Retinal pigment epithelial cell (primary cell): Measurements from ENCODE around the gene MIS12.
A peak's percentile ranks its signal among the peaks of the same experiment; 100 is the strongest.

Experiments used
- DNase-seq: peaks from one replicate; pipeline ENCODE4 v3.0.0-alpha.2; 2010; ENCODE audit warnings: low read depth
- H3K4me3 ChIP-seq: 2 replicates; pipeline ENCODE4 v1.5.1; 2011; ENCODE audit warnings: mild to moderate bottlenecking, low read length, control low read depth, moderate library complexity
- CTCF ChIP-seq: conservative IDR thresholded peaks from 2 replicates; pipeline ENCODE4 v1.5.1; 2011; ENCODE audit warnings: low read depth, low read length, control low read depth, inconsistent platforms

MIS12 gene

GRCh38 chr17:5522476-5522875 is 36.1 kb downstream of the MIS12 start:
- no peak overlapping the region for H3K4me3 ChIP-seq
- no peak for DNase-seq
- TF ChIP-seq CTCF, result no peak

GRCh38 chr17:5523249-5523648 is 36.9 kb downstream of the MIS12 start:
- no peak for TF ChIP-seq CTCF
- no peak overlapping the region for H3K4me3 ChIP-seq
- DNase-seq, result no peak

- TF ChIP-seq CTCF, result no peak
- peak; percentile 84 for DNase-seq
- no peak overlapping the region for H3K4me3 ChIP-seq
Observed at GRCh38 chr17:5526821-5527598, 40.6 kb downstream of the MIS12 start.

GRCh38 chr17:5527601-5528250 is 41.4 kb downstream of the MIS12 start:
- TF ChIP-seq CTCF, result no peak
- no peak overlapping the region for H3K4me3 ChIP-seq
- no peak for DNase-seq

GRCh38 chr17:5530265-5531084 is 44.1 kb downstream of the MIS12 start:
- no peak overlapping the region for H3K4me3 ChIP-seq
- no peak for TF ChIP-seq CTCF
- no peak for DNase-seq

- TF ChIP-seq CTCF, result no peak
- DNase-seq, result no peak
- no peak overlapping the region for H3K4me3 ChIP-seq
Observed at GRCh38 chr17:5531085-5531418, 44.7 kb downstream of the MIS12 start.
